Measurements from ENCODE around the gene SPAG5.

SPAG5 gene

DNA sequence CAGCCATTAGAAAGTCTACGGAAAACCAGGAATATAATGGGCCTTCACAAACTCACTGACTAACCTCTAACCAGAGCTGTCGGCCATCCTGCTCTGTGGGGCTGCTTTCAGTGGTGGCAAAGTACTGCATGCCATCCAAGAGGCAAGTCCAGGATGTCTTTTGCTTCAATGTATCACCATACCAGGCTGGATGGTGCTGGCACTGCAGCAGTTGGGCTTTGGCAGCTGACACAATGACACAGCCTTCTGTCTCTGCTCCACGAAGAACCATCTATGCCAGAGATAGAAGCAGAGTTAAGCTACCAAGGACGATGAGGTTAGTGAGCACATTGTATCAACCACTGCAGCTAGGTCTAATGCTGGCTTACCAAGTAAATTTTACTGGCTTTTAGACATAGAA, 24.9 kb upstream of the SPAG5 start:
- no peak overlapping the region for H3K4me3 ChIP-seq (ENCODE audit: control insufficient read depth in 1 of 7, extremely low read depth in 1 of 7, insufficient read depth in 4 of 7, low read depth in 2 of 7, low read length in 6 of 7)

DNA sequence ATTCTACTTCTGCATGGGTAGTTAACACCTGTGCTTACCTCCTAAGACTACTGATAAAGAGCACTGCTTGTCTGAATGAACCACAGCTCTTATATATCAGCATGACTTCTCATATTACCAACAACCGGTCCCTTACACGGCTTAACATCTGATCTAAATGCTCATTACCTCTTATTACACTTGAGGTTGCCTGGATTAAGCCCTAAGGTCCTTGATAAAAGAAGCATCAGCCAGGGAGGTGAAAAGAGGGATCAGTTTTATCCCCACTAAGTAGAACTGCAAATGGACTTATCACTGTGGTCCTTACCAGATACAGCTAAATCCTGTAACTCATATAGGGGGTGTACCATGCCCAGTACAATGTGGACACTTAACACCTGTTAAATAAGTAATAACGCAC, 23.4 kb upstream of the SPAG5 start:
- Histone ChIP-seq H3K4me1 (ENCODE audit: control extremely low read depth in 1 of 4, control insufficient read depth in 4 of 4, insufficient read depth in 4 of 4, low read length in 3 of 4) (no peaks in the 10 kb centered on the region), H3K9me3 (ENCODE audit: control extremely low read depth in 1 of 5, control insufficient read depth in 4 of 5, insufficient read depth in 2 of 5, low read depth in 1 of 5, low read length in 4 of 5) (no peaks in the 10 kb centered on the region), H3K27me3 (replicated peaks in 2 of 5; ENCODE audit: control insufficient read depth in 4 of 5, insufficient read depth in 5 of 5, low read length in 4 of 5) (no peaks in the 10 kb centered on the region), H3K36me3 (ENCODE audit: control insufficient read depth in 4 of 4, insufficient read depth in 4 of 4, low read length in 3 of 4) (peaks cover 36 to 95% (median 66%) of the 10 kb centered on the region in 4 experiments), H3K27ac (ENCODE audit: insufficient read depth in 1 of 2, low read depth in 1 of 2, low read length in 2 of 2, poor library complexity in 1 of 2, severe bottlenecking in 2 of 2) (no peak overlapping the region), H3K4me3 (ENCODE audit: control insufficient read depth in 1 of 7, extremely low read depth in 1 of 7, insufficient read depth in 4 of 7, low read depth in 2 of 7, low read length in 6 of 7) (no peak overlapping the region)
- DNase-seq, result no peak
- CTCF ChIA-PET, result interaction anchor here (0.7 to 1.4 kb wide), 2 partner anchors 10 to 21 kb away, joined by 3 to 4 read pairs; no protein-coding TSS in a partner anchor
- WGBS (ENCODE audit: insufficient coverage), result no CpG with 5 or more reads among the region's 3 CpGs
- POLR2A ChIA-PET, result no interaction called here

More for the DNA sequence above, 24.9 kb upstream of the SPAG5 start:
- 95% methylated on average over 4 of the region's 4 CpGs for WGBS (ENCODE audit: insufficient coverage)
- H3K27ac ChIP-seq (ENCODE audit: insufficient read depth in 1 of 2, low read depth in 1 of 2, low read length in 2 of 2, poor library complexity in 1 of 2, severe bottlenecking in 2 of 2), result no peak overlapping the region
- CTCF ChIA-PET, result interaction anchor here (0.6 to 1.0 kb wide), 3 partner anchors 8 to 94 kb away, joined by 3 to 4 read pairs (median 3); partner anchors contain the start of gene RSKR
- H3K27me3 ChIP-seq (replicated peaks in 2 of 5; ENCODE audit: control insufficient read depth in 4 of 5, insufficient read depth in 5 of 5, low read length in 4 of 5), result no peaks in the 10 kb centered on the region
- no peaks in the 10 kb centered on the region for H3K4me1 ChIP-seq (ENCODE audit: control extremely low read depth in 1 of 4, control insufficient read depth in 4 of 4, insufficient read depth in 4 of 4, low read length in 3 of 4)
- DNase-seq, result no peak
- POLR2A ChIA-PET, result no interaction called here
- no peaks in the 10 kb centered on the region for H3K9me3 ChIP-seq (ENCODE audit: control extremely low read depth in 1 of 5, control insufficient read depth in 4 of 5, insufficient read depth in 2 of 5, low read depth in 1 of 5, low read length in 4 of 5)
- peaks cover 33 to 93% (median 71%) of the 10 kb centered on the region in 4 experiments for H3K36me3 ChIP-seq (ENCODE audit: control insufficient read depth in 4 of 4, insufficient read depth in 4 of 4, low read length in 3 of 4)

DNA sequence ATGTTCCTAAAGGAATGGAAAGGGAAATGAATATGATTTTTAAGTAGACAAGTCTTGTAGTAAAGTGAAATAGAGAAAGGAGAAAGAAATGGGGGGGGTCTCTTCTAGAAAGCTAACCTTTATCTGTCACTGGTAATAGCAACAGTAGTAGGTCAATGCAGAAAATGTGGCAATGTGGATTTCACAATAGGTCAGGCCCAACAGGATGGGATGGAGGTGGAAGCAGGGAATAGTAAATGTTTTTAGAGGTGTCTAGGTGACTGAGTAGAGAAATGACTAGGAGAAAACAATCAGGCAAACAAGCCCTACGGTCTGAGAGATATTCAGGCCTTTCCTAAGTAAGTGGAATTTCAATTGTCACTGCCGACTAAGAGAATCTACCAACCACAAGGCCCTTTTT, 21.2 kb upstream of the SPAG5 start:
- Histone ChIP-seq H3K36me3 (ENCODE audit: control insufficient read depth in 4 of 4, insufficient read depth in 4 of 4, low read length in 3 of 4) (peaks cover 42 to 97% (median 73%) of the 10 kb centered on the region in 4 experiments), H3K27me3 (replicated peaks in 2 of 5; ENCODE audit: control insufficient read depth in 4 of 5, insufficient read depth in 5 of 5, low read length in 4 of 5) (no peaks in the 10 kb centered on the region), H3K9me3 (ENCODE audit: control extremely low read depth in 1 of 5, control insufficient read depth in 4 of 5, insufficient read depth in 2 of 5, low read depth in 1 of 5, low read length in 4 of 5) (no peaks in the 10 kb centered on the region), H3K27ac (ENCODE audit: insufficient read depth in 1 of 2, low read depth in 1 of 2, low read length in 2 of 2, poor library complexity in 1 of 2, severe bottlenecking in 2 of 2) (no peak overlapping the region), H3K4me3 (ENCODE audit: control insufficient read depth in 1 of 7, extremely low read depth in 1 of 7, insufficient read depth in 4 of 7, low read depth in 2 of 7, low read length in 6 of 7) (no peak overlapping the region), H3K4me1 (ENCODE audit: control extremely low read depth in 1 of 4, control insufficient read depth in 4 of 4, insufficient read depth in 4 of 4, low read length in 3 of 4) (peaks cover 0 to 1% (median under 1%) of the 10 kb centered on the region in 4 experiments)
- ChIA-PET CTCF (interaction anchor here (1.0 to 1.2 kb wide), 2 partner anchors 14 to 154 kb away, joined by 3 read pairs; no protein-coding TSS in a partner anchor), POLR2A (no interaction called here)
- 95% methylated on average over 2 of the region's 2 CpGs for WGBS (ENCODE audit: insufficient coverage)
- DNase-seq, result no peak

DNA sequence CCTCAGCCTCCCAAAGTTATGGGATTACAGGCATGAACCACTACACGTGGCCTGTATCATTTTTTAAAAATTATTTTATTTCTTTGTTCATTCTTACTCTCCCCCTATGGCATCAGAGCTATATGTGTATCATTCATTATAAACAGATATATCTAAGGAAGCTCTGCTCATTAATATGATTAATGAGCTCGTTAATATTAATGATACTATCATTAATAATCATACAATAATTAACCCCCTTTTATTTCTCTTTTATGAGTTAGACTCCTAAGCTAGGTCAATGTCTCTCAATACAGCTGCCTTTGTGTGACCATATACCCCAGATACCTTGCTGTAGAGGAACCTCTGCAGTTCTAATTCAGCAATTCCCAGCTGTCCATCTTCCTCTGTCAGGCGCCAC, 19.6 kb upstream of the SPAG5 start:
- Histone ChIP-seq H3K4me3 (ENCODE audit: control insufficient read depth in 1 of 7, extremely low read depth in 1 of 7, insufficient read depth in 4 of 7, low read depth in 2 of 7, low read length in 6 of 7) (no peak overlapping the region), H3K36me3 (ENCODE audit: control insufficient read depth in 4 of 4, insufficient read depth in 4 of 4, low read length in 3 of 4) (peaks cover 36 to 93% (median 72%) of the 10 kb centered on the region in 4 experiments), H3K27me3 (replicated peaks in 2 of 5; ENCODE audit: control insufficient read depth in 4 of 5, insufficient read depth in 5 of 5, low read length in 4 of 5) (no peaks in the 10 kb centered on the region), H3K27ac (ENCODE audit: insufficient read depth in 1 of 2, low read depth in 1 of 2, low read length in 2 of 2, poor library complexity in 1 of 2, severe bottlenecking in 2 of 2) (no peak overlapping the region), H3K9me3 (ENCODE audit: control extremely low read depth in 1 of 5, control insufficient read depth in 4 of 5, insufficient read depth in 2 of 5, low read depth in 1 of 5, low read length in 4 of 5) (no peaks in the 10 kb centered on the region), H3K4me1 (ENCODE audit: control extremely low read depth in 1 of 4, control insufficient read depth in 4 of 4, insufficient read depth in 4 of 4, low read length in 3 of 4) (peaks cover 3 to 16% (median 16%) of the 10 kb centered on the region in 4 experiments)
- WGBS (ENCODE audit: insufficient coverage), result no CpG with 5 or more reads among the region's 3 CpGs
- ChIA-PET CTCF (interaction anchor here (0.7 to 1.8 kb wide), 2 partner anchors 16 to 20 kb away, joined by 3 to 5 read pairs; no protein-coding TSS in a partner anchor), POLR2A (interaction anchor here (0.7 kb wide), 1 partner anchor 126 kb away, joined by 3 read pairs; no protein-coding TSS in a partner anchor)
- DNase-seq, result no peak

DNA sequence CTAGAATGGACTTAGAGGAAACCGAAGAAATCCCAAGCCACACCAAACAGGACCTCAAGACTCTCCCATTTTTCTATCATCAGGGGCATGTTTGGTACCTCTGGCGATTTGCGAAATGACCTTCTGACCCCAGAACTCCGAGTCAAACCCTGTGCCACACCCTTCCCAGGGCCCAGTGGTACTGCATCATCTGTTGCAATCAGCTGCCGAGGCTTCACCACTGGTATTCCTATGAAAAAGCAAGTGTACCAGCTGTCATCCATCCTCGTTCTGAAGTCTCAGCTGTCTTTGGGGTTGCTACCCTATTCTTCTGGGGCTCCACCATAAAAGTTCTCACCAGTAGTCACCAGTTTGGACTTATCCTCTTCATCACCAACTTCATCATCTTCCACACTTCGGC, 17.5 kb upstream of the SPAG5 start:
- Histone ChIP-seq H3K27ac (ENCODE audit: insufficient read depth in 1 of 2, low read depth in 1 of 2, low read length in 2 of 2, poor library complexity in 1 of 2, severe bottlenecking in 2 of 2) (no peak overlapping the region), H3K4me3 (ENCODE audit: control insufficient read depth in 1 of 7, extremely low read depth in 1 of 7, insufficient read depth in 4 of 7, low read depth in 2 of 7, low read length in 6 of 7) (no peak overlapping the region), H3K27me3 (replicated peaks in 2 of 5; ENCODE audit: control insufficient read depth in 4 of 5, insufficient read depth in 5 of 5, low read length in 4 of 5) (no peaks in the 10 kb centered on the region), H3K4me1 (ENCODE audit: control extremely low read depth in 1 of 4, control insufficient read depth in 4 of 4, insufficient read depth in 4 of 4, low read length in 3 of 4) (peaks cover 11 to 30% (median 26%) of the 10 kb centered on the region in 4 experiments), H3K36me3 (ENCODE audit: control insufficient read depth in 4 of 4, insufficient read depth in 4 of 4, low read length in 3 of 4) (peaks cover 33 to 96% (median 67%) of the 10 kb centered on the region in 4 experiments), H3K9me3 (ENCODE audit: control extremely low read depth in 1 of 5, control insufficient read depth in 4 of 5, insufficient read depth in 2 of 5, low read depth in 1 of 5, low read length in 4 of 5) (no peaks in the 10 kb centered on the region)
- CTCF ChIA-PET, result interaction anchor here (1.1 to 1.3 kb wide), 2 partner anchors 16 to 18 kb away, joined by 4 to 5 read pairs; no protein-coding TSS in a partner anchor
- POLR2A ChIA-PET, result no interaction called here
- DNase-seq, result no peak
- 95% methylated on average over 5 of the region's 7 CpGs for WGBS (ENCODE audit: insufficient coverage)

DNA sequence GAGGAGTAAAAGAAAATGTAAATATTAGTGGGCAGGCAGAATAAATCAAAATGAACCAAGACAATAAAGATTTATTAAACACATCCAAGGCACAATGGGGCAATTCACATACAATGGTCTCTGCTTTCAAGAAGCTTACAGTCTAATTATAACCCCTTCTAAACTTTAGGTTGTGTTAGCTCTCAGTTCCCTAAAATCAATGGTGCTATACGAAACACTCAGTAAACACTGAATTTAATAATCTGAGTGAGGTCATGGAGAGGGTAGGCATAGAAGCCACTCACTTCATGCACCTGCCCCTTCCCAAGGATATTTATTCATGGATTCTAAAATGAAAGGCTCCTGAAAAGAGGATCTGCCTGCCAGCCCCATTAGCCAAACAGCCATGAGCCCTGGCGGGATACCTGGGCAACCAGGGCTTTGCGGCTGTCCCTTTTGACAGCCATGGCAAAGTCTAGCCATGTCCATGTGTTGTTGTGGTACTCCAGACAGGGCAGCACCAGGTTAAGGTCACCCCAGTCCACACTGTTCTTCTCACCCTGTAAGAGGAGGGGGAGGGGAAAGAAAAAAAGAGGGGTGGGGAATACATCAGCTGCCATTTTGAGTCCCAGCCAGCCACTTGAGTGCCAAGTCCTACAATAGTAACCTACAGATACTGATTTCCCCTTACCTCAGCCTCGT, 16.6 kb upstream of the SPAG5 start:
- peaks cover 11 to 30% (median 26%) of the 10 kb centered on the region in 4 experiments for H3K4me1 ChIP-seq (ENCODE audit: control extremely low read depth in 1 of 4, control insufficient read depth in 4 of 4, insufficient read depth in 4 of 4, low read length in 3 of 4)
- 100% methylated on average over 3 of the region's 4 CpGs for whole genome bisulfite sequencing (ENCODE audit: insufficient coverage)
- H3K27ac ChIP-seq (ENCODE audit: insufficient read depth in 1 of 2, low read depth in 1 of 2, low read length in 2 of 2, poor library complexity in 1 of 2, severe bottlenecking in 2 of 2), result no peak overlapping the region
- ChIA-PET POLR2A (interaction anchor here (0.6 kb wide), 1 partner anchor 15 kb away, joined by 7 read pairs; no protein-coding TSS in a partner anchor), CTCF (interaction anchor here (0.9 to 1.0 kb wide), 2 partner anchors 25 to 66 kb away, joined by 3 to 4 read pairs; no protein-coding TSS in a partner anchor)
- no peaks in the 10 kb centered on the region for H3K9me3 ChIP-seq (ENCODE audit: control extremely low read depth in 1 of 5, control insufficient read depth in 4 of 5, insufficient read depth in 2 of 5, low read depth in 1 of 5, low read length in 4 of 5)
- no peaks in the 10 kb centered on the region for H3K27me3 ChIP-seq (replicated peaks in 2 of 5; ENCODE audit: control insufficient read depth in 4 of 5, insufficient read depth in 5 of 5, low read length in 4 of 5)
- H3K4me3 ChIP-seq (ENCODE audit: control insufficient read depth in 1 of 7, extremely low read depth in 1 of 7, insufficient read depth in 4 of 7, low read depth in 2 of 7, low read length in 6 of 7), result no peak overlapping the region
- H3K36me3 ChIP-seq (ENCODE audit: control insufficient read depth in 4 of 4, insufficient read depth in 4 of 4, low read length in 3 of 4), result peaks cover 35 to 96% (median 63%) of the 10 kb centered on the region in 4 experiments
- no peak for DNase-seq

DNA sequence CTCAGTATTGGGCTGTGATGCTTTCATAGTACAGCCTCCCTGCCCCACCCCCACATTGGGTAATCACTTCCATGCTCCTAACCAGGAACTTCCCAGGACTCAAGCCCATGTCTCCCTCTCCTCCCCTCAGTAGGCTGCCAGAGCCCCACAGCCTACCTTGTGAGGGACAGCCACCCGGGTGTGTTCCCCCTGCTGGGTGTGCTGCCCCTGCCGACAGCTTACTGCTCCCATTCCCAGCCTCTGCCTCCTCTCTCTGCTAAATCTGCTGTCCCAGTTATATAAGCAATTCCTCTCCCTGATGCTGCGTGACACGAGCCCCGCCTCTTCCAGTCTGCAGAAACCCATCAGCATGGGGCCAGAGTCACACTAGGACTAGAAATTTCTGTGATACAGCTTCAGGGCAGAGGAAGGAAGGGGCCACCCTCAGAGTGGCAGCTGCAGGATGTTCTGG, 15.1 kb upstream of the SPAG5 start, which contains the start of gene RSKR:
TSS of gene RSKR (minus strand) at position 255 of the 451 bp plus-strand sequence. CDS start at position 231, 24 bp downstream.
- H3K27me3 ChIP-seq (replicated peaks in 2 of 5; ENCODE audit: control insufficient read depth in 4 of 5, insufficient read depth in 5 of 5, low read length in 4 of 5), result no peaks in the 10 kb centered on the region
- peak; percentile 31 to 84 (median 78) for DNase-seq
- 16% methylated on average over 2 of the region's 5 CpGs for WGBS (ENCODE audit: insufficient coverage)
- no peak within 1 kb of the TSS for H3K27ac ChIP-seq (ENCODE audit: insufficient read depth in 1 of 2, low read depth in 1 of 2, low read length in 2 of 2, poor library complexity in 1 of 2, severe bottlenecking in 2 of 2)
- H3K4me1 ChIP-seq (ENCODE audit: control extremely low read depth in 1 of 4, control insufficient read depth in 4 of 4, insufficient read depth in 4 of 4, low read length in 3 of 4), result peaks cover 11 to 30% (median 26%) of the 10 kb centered on the region in 4 experiments
- peaks cover 29 to 90% (median 55%) of the 10 kb centered on the region in 4 experiments for H3K36me3 ChIP-seq (ENCODE audit: control insufficient read depth in 4 of 4, insufficient read depth in 4 of 4, low read length in 3 of 4)
- POLR2A ChIA-PET, result interaction anchor here (0.5 kb wide), 1 partner anchor 179 kb away, joined by 6 read pairs; no protein-coding TSS in a partner anchor
- H3K9me3 ChIP-seq (ENCODE audit: control extremely low read depth in 1 of 5, control insufficient read depth in 4 of 5, insufficient read depth in 2 of 5, low read depth in 1 of 5, low read length in 4 of 5), result no peaks in the 10 kb centered on the region
- H3K4me3 ChIP-seq (ENCODE audit: control insufficient read depth in 1 of 7, extremely low read depth in 1 of 7, insufficient read depth in 4 of 7, low read depth in 2 of 7, low read length in 6 of 7), result peak within 1 kb of the TSS in 3 of 7 experiments; percentile 4 to 31 (median 21)
- CTCF ChIA-PET, result interaction anchor here (0.8 to 4.1 kb wide), 6 partner anchors 10 to 118 kb away, joined by 3 to 32 read pairs (median 7); no protein-coding TSS in a partner anchor

Measured in common myeloid progenitor, CD34-positive (primary cell).